NCI-H2196 treated with DMSO at 0.1 percent for 48 hours (cell line): ENCODE results near the gene INPP5D.
"Not testable (repeated sequence)": the region's sequence is repeated elsewhere in the genome, so short reads cannot be mapped to it uniquely, and the experiment has no call there.

Experiments used
- DNase-seq: peaks from one replicate; lab custom pipeline; 2025; ENCODE audit not compliant: unreplicated experiment; lab: John Stamatoyannopoulos, UW

The INPP5D gene

DNA sequence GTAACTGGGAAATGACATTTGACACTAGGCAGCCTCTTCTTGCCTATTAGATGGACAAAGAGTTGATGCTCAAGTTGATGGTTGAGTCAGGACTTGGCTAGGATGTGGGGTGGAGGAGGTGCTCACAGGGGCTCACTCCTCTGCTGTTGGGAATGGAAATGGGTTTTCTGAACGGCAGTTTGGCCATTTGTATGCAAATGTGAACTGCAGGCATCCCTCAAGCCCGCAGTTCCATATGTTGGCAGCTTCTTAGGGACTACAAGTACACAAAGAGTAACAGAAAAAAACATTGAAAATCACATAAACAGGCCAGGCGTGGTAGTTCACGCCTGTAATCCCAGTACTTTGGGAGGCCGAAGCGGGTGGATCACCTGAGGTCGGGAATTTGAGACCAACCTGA is 80.8 kb downstream of the INPP5D start:
- no peak for DNase-seq

DNA sequence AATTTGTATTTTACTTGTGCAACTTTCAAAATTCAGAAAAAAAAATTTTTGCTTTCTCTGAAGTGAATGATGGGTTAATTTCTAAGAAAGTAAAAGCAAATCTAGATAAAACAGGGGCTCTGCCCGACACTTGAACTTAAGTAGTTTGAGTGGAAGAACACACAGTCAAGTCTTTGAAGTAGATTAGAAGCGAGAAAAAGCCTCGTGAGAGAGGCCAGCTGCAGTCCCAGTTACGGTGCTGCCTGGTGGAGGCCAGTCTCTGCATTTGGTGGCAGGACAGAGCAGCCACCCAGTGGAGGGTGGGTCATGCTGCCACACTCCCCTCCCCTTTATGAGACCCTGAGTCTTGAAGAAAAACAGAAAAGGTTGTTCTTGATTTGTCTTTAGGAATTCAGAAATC is 81.8 kb downstream of the INPP5D start:
- no peak for DNase-seq

DNA sequence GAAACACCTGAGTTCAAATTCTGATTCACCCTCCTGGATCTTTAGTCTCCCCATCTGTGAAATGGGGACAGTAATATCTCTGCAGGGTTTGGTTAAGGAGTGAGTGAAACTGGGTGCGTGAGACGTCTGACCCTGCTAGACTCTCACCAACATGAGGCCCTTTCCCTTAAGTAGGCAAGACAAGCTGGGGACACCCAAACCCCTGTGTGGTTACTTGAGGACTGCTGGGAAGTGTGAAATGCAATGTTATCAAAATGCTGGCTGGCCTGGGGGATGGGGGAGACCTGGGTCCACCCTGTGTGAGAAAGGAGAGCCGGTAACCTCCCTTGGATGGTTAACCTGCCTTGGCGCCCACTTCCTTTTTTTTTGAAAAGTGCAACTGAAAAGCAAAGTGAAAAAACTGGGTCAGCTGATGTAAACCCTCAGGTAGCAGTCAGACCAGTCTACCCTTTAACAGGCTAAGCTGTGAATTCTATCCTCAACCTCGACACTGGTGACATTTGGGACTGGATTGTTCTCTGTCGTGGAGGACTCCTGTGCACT is 82.3 kb downstream of the INPP5D start:
- DNase-seq = no peak

DNA sequence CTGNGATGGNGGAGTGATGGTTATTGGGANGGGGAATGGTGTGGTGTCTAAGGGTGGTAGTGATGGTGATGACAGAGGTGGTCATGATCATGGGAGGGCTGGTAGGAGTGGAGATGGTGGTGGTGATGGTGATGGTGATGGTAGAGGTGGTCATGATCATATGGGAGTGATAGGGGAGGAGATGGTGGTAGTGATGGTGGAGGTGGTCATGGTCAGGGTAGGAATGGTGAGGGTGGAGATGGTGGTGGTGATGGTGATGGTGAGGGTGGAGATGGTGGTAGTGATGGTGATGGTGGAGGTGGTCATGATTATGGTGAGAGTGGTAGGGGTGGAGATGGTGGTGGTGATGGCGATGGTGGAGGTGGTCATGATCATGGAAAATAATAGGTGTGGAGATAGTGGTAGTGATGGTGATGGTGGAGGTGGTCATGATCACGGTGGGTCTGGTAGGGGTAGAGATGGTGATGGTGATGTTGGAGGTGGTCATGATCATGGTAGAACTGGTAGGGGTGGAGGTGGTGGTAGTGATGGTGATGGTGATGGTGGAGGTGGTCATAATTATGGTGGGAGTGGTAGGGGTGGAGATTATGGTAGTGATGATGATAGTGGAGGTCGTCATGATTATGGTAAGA is 83.7 kb downstream of the INPP5D start:
- no peak for DNase-seq

DNA sequence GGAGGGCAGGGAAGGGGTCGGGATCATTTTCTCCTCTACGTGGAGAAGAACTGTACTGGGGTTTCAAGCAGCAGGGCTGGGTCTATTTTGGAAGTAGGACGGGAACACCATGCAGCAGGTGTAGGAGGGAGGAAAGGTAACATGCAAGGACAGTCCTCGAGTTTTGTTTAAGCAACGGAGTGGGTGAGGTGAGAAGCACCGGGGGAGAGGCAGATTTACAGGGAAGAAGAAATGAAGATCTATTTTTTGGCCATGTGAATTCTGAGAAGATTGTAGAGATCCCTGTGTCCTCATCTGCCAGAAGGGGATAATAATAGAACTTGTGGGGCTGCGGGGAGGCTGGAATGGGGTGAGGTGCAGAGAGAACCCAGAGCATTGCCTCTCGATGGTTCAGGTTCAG is 85.6 kb downstream of the INPP5D start:
- DNase-seq = no peak

DNA sequence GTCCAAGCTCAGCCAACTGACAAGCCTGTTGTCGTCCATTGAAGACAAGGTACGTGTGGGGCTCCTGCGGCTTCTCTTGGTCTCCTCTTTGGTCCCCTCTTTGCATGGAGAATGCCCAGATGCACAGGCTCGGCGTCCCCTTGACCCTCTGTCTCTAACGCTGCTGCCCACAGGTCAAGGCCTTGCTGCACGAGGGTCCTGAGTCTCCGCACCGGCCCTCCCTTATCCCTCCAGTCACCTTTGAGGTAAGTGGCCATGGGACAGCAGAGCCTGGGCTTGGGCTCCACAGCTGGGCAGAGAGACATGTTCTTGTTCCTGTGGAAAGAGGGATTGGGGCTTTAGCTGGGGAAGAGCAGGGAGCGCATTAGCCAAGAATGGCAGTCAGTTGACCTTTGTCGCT is 86.1 kb downstream of the INPP5D start:
- DNase-seq = no peak

DNA sequence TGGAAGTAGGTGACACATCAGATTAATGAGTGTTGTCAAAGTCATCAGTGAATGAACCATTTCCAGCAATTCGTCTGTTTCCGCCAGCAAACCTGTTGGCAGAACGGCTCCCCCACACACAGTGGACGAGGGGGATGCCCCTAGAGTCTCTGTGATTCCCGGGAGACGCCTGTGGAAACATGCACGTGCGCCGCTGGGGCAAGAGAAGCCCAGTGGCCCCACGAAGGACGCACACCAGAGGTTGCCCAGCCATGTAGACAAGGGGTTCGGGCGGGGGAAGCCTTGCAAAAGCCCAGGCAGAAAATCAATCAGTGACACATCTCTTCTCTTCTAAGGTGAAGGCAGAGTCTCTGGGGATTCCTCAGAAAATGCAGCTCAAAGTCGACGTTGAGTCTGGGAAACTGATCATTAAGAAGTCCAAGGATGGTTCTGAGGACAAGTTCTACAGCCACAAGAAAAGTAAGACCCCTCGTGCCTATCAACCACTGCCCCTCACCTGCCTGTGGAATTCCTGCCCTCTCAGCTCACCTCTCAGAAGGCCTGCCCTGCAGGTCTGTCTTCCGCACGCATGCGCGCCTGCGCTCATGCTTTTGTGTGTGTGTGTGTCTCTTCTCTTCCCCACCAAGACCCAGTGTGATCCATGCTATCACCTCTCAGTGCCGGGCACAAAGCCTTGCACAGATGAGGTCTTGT is 87.1 kb downstream of the INPP5D start:
- DNase-seq = no peak

DNA sequence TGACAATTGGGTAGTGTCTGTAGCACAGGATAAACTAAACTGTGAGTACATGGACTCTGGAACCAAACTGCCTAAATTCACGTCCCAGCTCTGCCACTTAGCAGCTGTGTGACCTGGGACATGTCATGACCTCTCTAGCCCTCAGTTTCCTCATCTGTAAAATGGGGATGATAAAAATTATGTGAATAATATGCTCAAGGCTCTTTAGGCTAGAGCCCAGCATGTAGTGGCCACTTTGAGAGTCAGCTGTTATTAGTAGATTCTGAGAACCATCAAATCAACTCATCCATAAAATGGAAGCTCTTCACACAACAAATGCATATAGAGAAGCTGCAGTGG is 87.7 kb downstream of the INPP5D start:
- no peak for DNase-seq

DNA sequence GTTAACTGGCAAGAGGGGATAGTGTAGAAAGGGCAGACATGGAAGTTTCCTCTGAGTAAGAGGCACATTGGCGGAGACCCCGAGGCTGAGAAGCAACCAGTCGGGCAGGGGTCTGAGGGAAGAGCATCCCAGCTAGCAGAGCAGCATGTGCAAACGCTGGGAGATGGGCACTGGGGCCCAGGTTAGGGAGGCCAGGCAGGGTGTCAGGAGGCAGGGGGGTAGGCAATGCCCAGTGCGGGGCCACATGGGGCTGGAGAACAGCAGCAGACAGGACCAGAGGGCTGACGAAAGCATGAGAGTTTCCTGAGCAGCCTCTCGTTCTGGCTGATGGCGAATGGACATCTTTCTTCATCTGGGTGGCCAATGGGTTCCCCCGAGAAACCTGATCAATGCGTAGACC is 88.2 kb downstream of the INPP5D start:
- no peak for DNase-seq

DNA sequence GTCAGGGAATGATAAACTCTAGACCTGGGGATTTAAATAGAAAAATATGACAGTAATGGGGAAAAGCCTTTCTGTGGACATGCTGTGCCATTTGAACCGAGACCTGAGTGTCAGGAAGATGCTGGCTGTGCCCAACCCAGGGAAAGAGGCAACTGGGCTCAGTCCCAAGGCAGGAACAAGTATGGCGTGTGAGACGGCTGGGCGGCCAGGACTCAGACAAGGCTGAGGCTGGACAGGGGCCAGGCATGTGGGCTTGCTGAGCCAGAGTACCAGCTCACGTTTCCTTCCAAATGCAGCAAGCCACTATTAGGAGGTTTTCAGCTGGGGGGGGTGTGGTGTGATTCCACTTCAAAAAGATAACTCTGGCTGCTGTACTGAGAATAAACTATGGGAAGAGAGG is 92.4 kb downstream of the INPP5D start:
- DNase-seq = peak; percentile 78

DNA sequence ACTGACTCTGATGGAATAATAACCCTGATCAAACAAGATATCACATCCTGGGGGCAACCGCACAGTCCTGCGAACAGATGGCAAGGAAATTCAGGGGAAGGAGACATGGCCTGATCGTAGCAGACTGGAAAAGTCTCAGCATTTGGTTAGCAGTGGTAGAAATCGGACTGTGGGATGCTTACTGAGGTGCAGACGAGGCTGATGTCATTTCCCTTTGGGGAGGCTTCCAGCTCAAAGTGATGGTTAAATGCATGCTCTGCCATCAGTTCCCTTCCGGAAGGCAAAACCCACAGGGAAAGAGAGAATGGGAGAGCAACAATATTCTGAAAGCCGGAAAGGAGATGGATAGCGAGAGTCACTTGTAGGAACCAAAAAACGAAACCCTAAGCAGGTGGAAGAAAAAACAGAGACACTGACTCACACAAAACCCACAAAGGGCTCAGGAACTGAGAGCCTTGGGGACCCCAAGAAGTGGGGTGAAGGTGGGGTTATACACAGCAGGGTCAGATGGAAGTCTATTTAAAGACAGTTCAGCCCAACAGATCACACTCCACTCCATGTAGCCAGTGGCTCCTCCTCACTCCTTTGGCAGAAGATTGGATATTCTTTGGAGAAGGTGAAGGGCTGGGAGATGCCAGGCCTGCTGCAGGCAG is 93.1 kb downstream of the INPP5D start:
- DNase-seq = no peak

DNA sequence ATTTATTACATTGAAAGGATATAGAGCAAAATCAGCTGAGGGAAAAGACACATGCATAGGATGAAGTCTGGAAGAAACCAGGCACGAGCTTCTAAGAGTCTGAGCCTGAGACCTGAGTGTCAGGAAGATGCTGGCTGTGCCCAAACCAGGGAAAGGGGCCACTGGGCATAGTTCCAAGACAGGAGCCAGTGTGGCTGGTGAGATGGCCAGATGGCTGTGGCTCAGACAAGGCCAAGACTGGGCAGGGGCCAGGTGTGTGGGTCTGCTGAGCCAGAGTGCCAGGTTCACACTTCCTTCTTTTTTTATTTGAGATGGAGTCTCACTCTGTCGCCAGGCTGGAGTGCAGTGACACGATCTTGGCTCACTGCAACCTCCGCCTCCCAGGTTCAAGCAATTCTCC is 95.9 kb downstream of the INPP5D start:
- DNase-seq = peak; percentile 20

DNA sequence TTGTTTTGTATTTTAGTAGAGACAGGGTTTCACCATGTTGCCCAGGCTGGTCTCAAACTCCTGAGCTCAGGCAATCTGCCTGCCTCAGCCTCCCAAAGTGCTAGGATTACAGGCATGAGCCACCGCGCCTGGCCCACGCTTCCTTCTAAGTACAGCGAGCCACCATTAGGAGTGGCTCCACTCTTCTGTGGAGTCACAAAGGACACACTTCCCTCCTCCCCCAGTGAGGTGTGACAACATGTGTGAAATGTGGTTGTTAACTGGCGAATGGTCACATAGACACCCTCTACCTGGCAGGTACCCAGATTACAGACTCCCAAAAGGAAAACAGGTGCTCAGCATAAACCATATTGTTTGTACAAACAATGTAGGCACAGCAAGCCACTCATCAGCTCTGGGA is 96.3 kb downstream of the INPP5D start:
- not testable (repeated sequence) for DNase-seq

DNA sequence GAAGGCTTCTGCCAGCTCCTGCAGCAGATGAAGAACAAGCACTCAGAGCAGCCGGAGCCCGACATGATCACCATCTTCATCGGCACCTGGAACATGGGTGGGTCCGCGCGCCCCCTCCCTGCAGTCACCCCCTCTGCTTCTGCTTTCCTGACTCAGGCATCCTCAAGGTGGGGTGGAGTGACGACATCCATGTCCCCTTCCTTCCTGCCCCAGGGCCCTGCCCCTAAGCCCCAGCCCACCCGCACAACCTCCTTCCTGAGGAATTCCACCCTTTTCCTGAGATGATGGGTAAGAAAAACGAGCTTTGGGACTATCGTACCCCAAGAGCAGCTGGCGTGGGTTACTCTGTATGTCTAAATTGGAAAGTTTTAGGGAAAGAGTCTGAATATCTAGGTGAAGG is 101.6 kb downstream of the INPP5D start:
- no peak for DNase-seq

DNA sequence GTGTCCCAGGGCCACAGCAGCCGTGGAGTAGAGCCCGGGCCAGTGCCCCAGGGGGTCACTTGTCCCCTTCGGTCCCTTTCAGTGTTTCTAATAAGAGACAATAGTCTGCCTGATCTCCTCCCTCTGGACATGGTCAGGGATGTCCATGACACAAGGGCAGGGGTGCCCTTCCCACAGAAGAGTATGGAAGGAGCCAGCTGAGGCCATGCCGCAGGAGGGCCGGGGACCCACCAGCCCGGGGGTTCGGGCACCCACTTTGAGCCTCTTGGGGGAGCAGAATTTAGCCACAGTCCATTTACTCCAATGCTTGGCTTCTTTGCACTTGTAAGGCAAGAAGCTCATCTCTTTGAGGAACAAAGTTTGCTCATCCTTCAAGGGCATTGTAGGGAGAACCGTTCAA is 102.6 kb downstream of the INPP5D start:
- DNase-seq = no peak

DNA sequence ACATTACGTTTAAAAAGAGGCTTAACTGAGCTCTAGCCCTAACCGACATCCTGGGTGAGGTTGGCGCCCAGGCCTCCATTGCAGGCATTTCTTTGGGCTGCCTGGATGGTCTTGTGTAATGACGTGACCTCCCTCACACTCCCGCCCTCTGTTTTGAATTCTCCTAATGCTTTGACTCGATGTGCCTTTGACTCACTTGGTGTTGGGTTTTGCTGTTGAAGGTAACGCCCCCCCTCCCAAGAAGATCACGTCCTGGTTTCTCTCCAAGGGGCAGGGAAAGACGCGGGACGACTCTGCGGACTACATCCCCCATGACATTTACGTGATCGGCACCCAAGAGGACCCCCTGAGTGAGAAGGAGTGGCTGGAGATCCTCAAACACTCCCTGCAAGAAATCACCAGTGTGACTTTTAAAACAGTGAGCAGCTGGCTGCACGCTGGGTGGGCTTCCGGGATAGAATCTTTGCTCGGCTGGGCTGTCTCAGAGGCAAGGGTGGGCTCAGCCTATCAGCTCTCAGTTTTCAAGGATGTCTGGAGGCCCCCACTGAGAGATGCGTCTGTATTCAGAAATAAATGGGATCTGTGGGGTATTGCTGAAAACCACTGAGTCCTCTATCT is 103.5 kb downstream of the INPP5D start:
- DNase-seq = no peak

DNA sequence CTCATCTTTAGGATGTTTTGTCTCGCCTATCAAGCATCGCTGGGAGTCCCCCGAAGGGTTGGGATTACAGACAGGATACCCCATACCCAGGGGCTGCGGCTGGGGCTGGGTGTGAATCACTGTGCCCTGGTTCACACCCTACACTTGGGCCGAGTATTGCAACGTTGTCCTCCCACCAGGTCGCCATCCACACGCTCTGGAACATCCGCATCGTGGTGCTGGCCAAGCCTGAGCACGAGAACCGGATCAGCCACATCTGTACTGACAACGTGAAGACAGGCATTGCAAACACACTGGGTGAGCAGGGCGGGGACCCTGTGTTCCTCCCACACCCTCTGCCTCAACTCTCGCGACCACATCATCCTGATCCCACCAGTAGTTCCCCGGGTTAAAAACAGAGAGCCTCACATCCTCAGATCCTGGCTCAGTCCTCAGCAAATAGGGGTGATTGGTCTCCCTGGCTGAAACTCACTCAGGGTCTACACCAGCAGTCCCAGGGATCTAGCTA is 104.0 kb downstream of the INPP5D start:
- no peak for DNase-seq

DNA sequence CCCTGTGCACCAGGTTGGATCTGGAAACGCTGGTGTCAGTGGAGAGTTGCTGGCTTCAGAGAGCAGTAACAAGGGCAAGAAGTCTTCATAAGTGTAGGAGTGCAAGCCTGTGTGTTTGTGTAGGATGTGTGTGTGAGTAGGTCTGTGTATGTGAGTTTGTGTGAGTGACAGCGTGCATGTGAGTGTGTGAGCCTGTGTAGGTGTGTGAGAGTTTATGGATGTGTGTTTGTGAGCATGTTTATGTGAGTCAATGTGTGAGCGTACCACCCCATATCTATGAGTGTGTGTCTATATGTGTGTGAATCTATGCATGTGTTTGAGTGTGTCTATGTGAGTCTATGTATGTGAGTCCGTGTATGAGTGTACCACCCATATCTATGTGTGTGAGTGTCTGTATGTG is 104.8 kb downstream of the INPP5D start:
- no peak for DNase-seq

DNA sequence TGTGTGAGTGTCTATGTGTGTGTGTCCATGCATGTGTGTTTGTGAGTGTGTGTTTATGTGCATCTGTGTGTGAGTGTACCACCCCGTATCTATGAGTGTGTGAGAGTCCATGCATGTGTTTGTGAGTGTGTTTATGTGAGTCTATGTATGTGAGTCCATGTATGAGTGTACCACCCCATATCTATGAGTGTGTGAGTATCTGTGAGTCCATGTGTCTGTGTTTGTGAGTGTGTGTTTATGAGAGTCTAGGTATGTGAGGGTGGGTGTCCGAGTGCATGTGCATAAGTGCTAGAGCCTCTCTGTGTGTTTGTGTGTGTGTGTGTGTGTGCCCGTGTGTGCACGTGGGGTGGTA is 105.4 kb downstream of the INPP5D start:
- DNase-seq = no peak

DNA sequence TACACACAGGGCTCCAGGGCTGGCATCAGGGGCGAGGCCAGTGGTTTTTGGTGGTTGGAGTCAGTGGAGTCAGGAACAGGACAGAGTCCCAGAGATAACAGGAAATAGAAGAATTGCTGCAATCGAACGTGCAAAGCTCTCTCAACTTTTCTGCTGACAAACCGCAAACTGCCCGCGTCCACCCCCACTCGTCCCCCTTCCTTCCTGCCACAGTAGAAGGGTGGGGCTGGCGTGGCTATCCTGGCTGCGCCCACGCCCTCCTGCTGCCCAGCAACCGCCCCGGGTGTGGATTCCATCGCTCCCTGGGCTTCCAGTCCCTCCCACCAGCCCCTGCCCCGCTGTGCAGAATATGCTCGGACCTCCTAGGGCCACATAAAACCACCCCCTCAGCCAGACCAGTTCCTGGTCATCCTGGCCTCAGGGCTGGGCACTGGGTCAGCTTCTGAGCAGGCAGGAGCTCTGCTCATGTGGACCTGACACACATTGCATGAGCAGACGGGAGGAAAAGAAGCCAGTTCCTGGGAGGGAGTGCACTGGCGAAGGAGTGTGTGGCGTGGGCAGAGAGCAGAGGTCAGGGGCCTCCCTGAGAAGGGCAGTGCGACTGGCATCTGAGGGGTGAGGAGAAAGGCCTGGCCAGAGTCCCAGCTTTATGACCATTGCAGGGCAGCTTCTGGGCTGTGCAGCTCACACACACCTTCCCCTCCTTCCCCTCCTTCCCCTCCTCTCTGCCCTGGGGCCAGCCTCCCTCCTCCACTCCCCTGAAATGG is 105.9 kb downstream of the INPP5D start:
- no peak for DNase-seq

DNA sequence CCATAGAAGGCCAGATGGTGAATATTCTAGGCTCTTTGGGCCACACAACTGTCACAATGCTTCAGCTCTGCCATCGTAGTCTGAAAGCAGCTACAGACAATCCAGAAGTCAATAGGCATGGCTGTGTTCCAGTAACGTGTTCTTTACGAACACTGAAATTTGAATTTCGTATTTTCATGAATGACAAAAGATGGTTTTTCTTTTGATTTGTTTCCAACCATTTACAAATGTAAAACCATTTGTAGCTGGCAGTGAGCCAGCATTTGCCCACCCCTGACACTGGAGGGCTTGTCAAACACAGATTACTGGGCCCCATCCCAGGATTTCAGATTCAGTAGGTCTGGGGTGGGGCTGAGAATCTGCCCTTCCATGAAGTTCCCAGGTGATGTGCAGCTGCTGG is 108.3 kb downstream of the INPP5D start:
- no peak for DNase-seq
